ENCODE measurements around the gene RAB40C. TPM values are rescaled to one million over a fixed set of nuclear protein-coding genes. Genes with fewer than 3 reads are reported as not detected.

Gene RAB40C
- polyA plus RNA-seq, 1 donor (not counting 4 experiments of a cell fraction or from before 2014, with no cell fraction given) = 4.0 TPM

DNA sequence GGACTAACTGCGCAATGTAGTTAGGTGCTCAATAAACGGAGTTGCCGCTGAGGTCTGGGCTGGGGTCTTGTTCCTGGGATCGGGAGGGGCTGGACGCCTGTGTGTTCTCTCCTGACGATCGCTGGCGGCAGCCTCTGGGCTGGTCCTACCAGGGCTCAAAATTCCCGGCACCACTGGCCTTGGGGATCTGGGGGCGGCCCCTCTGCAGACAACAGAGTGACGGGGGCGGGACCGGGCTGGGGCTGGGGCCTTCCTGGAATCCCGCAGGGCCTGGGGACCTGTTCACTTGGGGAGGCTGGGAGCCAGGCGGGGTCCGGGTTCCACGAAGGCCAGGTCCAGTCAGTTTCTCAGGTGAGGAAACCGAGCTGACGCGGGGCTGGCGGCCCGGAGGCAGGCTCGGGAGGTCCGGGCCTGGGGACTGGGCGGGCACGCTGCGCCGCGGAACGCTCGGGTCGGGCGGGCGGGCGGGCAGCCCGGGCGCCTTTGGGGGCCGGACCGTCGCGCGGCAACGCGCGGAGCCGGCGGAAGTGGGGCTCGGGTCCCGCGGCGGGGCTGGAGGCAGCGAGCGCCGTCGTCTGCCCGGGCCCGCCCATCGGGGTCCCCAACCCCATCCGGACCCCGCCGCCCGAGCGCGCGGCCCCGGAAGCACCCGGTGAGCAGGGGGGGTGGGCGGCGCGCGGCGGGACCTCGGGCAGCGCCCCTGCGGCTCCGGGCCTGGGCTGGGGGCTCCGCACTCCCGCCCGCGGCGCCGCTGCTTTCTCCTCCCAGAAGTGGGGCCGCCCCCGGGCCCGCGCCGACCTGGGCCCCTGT is 20.2 kb upstream of the RAB40C start, which contains the start of gene PIGQ:
Gene PIGQ, plus strand, starts transcription at position 524 of the 810 bp plus-strand sequence. CDS start 4,107 bp downstream, outside the sequence.
- FAIRE-seq = no peak
- Histone ChIP-seq H2AFZ (ENCODE audit: control insufficient read depth, low read length) (peak within 1 kb of the TSS; percentile 73), H3K27me3 (ENCODE audit: control insufficient read depth, extremely low read depth, insufficient read depth, low read length) (no peaks in the 10 kb centered on the region)

DNA sequence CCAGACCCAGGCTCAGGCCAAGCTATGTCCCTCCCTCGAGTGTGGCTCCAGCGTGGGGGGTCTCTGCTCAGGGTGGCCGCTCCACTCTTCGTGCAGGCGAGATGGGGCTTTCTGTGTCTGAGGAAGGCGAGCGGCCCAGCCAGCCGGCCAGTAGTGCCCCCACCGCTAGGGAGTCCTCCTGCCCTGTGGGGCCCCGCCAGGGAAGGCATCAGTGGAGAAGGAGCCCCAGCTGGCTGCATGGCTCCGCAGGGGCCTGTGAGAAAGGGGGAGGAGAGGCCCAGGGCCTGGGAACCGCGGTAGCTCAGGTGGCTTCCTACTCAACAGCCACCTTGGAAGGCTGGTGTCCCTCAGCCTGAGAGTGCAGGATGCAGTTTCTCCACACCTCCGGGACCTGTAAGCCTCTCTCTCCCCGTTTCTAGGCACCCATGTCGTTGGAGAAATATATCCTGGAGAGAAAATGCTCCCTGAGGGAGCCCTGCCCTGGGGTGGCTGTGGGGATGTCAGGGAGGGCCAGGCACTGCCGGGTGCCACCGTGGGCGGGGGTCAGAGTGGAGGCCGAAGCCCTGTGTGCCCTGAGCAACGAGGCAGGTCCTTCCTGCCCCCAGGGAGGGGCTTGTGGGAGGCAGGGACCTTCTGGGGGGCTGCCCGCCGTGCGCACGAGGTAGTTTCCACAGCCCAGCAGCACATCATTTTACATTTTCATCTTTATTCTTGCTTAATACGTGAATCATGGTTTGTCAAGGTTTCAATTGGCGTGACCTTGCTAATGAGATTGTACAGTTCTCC is 16.8 kb upstream of the RAB40C start:
- Histone ChIP-seq H3K79me2 (ENCODE audit: control insufficient read depth, insufficient read depth, low read length) (peaks cover 14% of the 10 kb centered on the region), H3K4me3 (ENCODE audit: control insufficient read depth in 2 of 3, extremely low read depth in 1 of 3, insufficient read depth in 2 of 3, low read depth in 1 of 3, low read length in 3 of 3) (no peak overlapping the region), H3K9me1 (ENCODE audit: control insufficient read depth, extremely low read depth, insufficient read depth, low read length) (no peaks in the 10 kb centered on the region), H2AFZ (ENCODE audit: control insufficient read depth, low read length) (no peak overlapping the region), H3K4me2 (ENCODE audit: control insufficient read depth, extremely low read depth, insufficient read depth, low read depth, low read length) (no peak overlapping the region), H3K27ac (ENCODE audit: control insufficient read depth, insufficient read depth, low read length) (no peak overlapping the region), H4K20me1 (ENCODE audit: control insufficient read depth, extremely low read depth, insufficient read depth, low read length) (no peaks in the 10 kb centered on the region), H3K27me3 (ENCODE audit: control insufficient read depth, extremely low read depth, insufficient read depth, low read length) (no peaks in the 10 kb centered on the region), H3K36me3 (ENCODE audit: control insufficient read depth in 2 of 2, extremely low read depth in 1 of 2, insufficient read depth in 2 of 2, low read length in 2 of 2) (peaks cover 7 to 15% of the 10 kb centered on the region in 2 experiments), H3K9ac (ENCODE audit: control insufficient read depth, extremely low read depth, insufficient read depth, low read length) (no peak overlapping the region), H3K4me1 (ENCODE audit: control insufficient read depth, extremely low read depth, insufficient read depth, low read length) (peaks cover 13% of the 10 kb centered on the region), H3K9me3 (ENCODE audit: control insufficient read depth, low read depth, low read length) (no peaks in the 10 kb centered on the region)
- no peak for DNase-seq (ENCODE audit: low read depth, low spot score)
- dilution Hi-C loops (cut with MboI; ENCODE audit: extremely low pct_ligation_motif_present, low sequenced_read_pairs) = no loop called here
- no peak for TF ChIP-seq EZH2 (IDR thresholded peaks at IDR 0.05; ENCODE audit: low read length)
- FAIRE-seq = no peak

More for the DNA sequence above, 20.2 kb upstream of the RAB40C start, which contains the start of gene PIGQ:
- TF ChIP-seq, protein P1, sequence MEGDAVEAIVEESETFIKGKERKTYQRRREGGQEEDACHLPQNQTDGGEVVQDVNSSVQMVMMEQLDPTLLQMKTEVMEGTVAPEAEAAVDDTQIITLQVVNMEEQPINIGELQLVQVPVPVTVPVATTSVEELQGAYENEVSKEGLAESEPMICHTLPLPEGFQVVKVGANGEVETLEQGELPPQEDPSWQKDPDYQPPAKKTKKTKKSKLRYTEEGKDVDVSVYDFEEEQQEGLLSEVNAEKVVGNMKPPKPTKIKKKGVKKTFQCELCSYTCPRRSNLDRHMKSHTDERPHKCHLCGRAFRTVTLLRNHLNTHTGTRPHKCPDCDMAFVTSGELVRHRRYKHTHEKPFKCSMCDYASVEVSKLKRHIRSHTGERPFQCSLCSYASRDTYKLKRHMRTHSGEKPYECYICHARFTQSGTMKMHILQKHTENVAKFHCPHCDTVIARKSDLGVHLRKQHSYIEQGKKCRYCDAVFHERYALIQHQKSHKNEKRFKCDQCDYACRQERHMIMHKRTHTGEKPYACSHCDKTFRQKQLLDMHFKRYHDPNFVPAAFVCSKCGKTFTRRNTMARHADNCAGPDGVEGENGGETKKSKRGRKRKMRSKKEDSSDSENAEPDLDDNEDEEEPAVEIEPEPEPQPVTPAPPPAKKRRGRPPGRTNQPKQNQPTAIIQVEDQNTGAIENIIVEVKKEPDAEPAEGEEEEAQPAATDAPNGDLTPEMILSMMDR (optimal IDR thresholded peaks at IDR 0.05 in 1 of 3, IDR thresholded peaks at IDR 0.05 in 1 of 3, conservative IDR thresholded peaks at IDR 0.05 in 1 of 3; ENCODE audit: extremely low read depth in 1 of 3, insufficient read depth in 2 of 3, low read length in 3 of 3) = no peak
- TF ChIP-seq EZH2 (IDR thresholded peaks at IDR 0.05; ENCODE audit: low read length) = no peak
- H3K79me2 ChIP-seq (ENCODE audit: control insufficient read depth, insufficient read depth, low read length) = peaks cover 14% of the 10 kb centered on the region
- no peaks in the 10 kb centered on the region for H3K9me1 ChIP-seq (ENCODE audit: control insufficient read depth, extremely low read depth, insufficient read depth, low read length)
- H3K27ac ChIP-seq (ENCODE audit: control insufficient read depth, insufficient read depth, low read length) = peak within 1 kb of the TSS; percentile 52
- no peak for DNase-seq (ENCODE audit: low read depth, low spot score)
- H3K9me3 ChIP-seq (ENCODE audit: control insufficient read depth, low read depth, low read length) = no peaks in the 10 kb centered on the region
- peaks cover 22% of the 10 kb centered on the region for H3K4me1 ChIP-seq (ENCODE audit: control insufficient read depth, extremely low read depth, insufficient read depth, low read length)
- peak within 1 kb of the TSS; percentile 90 for H3K4me2 ChIP-seq (ENCODE audit: control insufficient read depth, extremely low read depth, insufficient read depth, low read depth, low read length)
- H3K9ac ChIP-seq (ENCODE audit: control insufficient read depth, extremely low read depth, insufficient read depth, low read length) = peak within 1 kb of the TSS; percentile 85
- H3K36me3 ChIP-seq (ENCODE audit: control insufficient read depth in 2 of 2, extremely low read depth in 1 of 2, insufficient read depth in 2 of 2, low read length in 2 of 2) = peaks cover 1 to 12% of the 10 kb centered on the region in 2 experiments
- peak within 1 kb of the TSS; percentile 45 to 95 (median 87) for H3K4me3 ChIP-seq (ENCODE audit: control insufficient read depth in 2 of 3, extremely low read depth in 1 of 3, insufficient read depth in 2 of 3, low read depth in 1 of 3, low read length in 3 of 3)
- H4K20me1 ChIP-seq (ENCODE audit: control insufficient read depth, extremely low read depth, insufficient read depth, low read length) = no peaks in the 10 kb centered on the region
- dilution Hi-C loops (cut with MboI; ENCODE audit: extremely low pct_ligation_motif_present, low sequenced_read_pairs) = no loop called here

Measured in keratinocyte (primary cell).